ENCODE results near the gene INPP4B.

GRCh38 chr4:142291299-142292050 is 554.6 kb downstream of the INPP4B start:
- TF ChIP-seq CTCF (IDR thresholded peaks at IDR 0.05) (no peak), POLR2A (IDR thresholded peaks at IDR 0.05) (no peak)

Measured in body of pancreas (tissue), 4 donors.